Kidney (tissue), 14 donors: Measurements from ENCODE around the gene C13orf46. TPM values are rescaled to one million over a fixed set of nuclear protein-coding genes. Genes with fewer than 3 reads are reported as not detected.

Experiments used
- DNase-seq, 5 donors: peaks; one replicate each; pipeline ENCODE4 v3.0.0-alpha.2; 2013 to 2020
- FAIRE-seq: peaks from 2 replicates; lab custom pipeline; 2012; peaks lifted over from hg19 to GRCh38; lab: Jason Lieb, UNC
- H3K27ac ChIP-seq, 2 donors: one replicate each; pipeline ENCODE4 v1.7.0; 2013; ENCODE audit warnings: low read depth in 2 of 2, low read length in 2 of 2, inconsistent platforms in 1 of 2
- H3K27me3 ChIP-seq: one replicate; pipeline ENCODE4 v1.7.1; 2013; ENCODE audit warnings: low read length, inconsistent platforms; ENCODE audit not compliant: control insufficient read depth, insufficient read depth
- H3K36me3 ChIP-seq, 3 donors: one replicate each; pipeline versions ENCODE4 v1.7.0 to v1.7.1; 2013; ENCODE audit warnings: low read length in 3 of 3, control low read depth in 1 of 3, inconsistent platforms in 1 of 3; ENCODE audit not compliant: insufficient read depth in 3 of 3, control insufficient read depth in 2 of 3
- H3K4me1 ChIP-seq, 3 donors: one replicate each; pipeline versions ENCODE4 v1.7.0 to v1.7.1; 2013; ENCODE audit warnings: low read length in 3 of 3, inconsistent platforms in 1 of 3, low read depth in 1 of 3; ENCODE audit not compliant: control insufficient read depth in 2 of 3, insufficient read depth in 2 of 3
- H3K4me3 ChIP-seq, 3 donors: one replicate each; pipeline versions ENCODE4 v1.7.0 to v1.8.1; 2013; ENCODE audit warnings: low read length in 3 of 3, control low read depth in 1 of 3, inconsistent platforms in 1 of 3
- H3K9ac ChIP-seq, 3 donors: one replicate each; pipeline versions ENCODE4 v1.7.0 to v1.7.1; 2013; ENCODE audit warnings: low read length in 3 of 3, control low read depth in 1 of 3, inconsistent platforms in 1 of 3
- H3K9me3 ChIP-seq, 3 donors: one replicate each; pipeline versions ENCODE4 v1.7.0 to v1.7.1; 2013; ENCODE audit warnings: low read length in 3 of 3, control low read depth in 1 of 3, inconsistent platforms in 1 of 3; ENCODE audit not compliant: control insufficient read depth in 2 of 3, insufficient read depth in 1 of 3
- intact Hi-C: fragments of 100-400 bp; cut with DNase I; formaldehyde crosslinking; loops from one replicate; pipeline ENCODE4 v1.11.1; 2022
- polyA plus RNA-seq: library from polyadenylated mRNA; stranded (reverse); fragments of 350-450 nt; fragmentation: Illumina TruSeq; extraction: RNeasy Lipid Tissue Mini Kit (QIAGEN cat#74804); gene quantifications from one replicate; pipeline ENCODE4 v1.2.3, GENCODE V29; 2014; ENCODE audit warnings: low read depth, low replicate concordance; ENCODE audit not compliant: insufficient read depth
- total RNA-seq: library from RNA; stranded (reverse); fragmentation: NEBNext Ultra II Directional; extraction: Animal tissue kit (Norgen Biotek cat#: 25700); gene quantifications from one replicate; pipeline ENCODE4 v1.2.1, GENCODE V29; 2021
- TF ChIP-seq, protein P1 (sequence below): IDR thresholded peaks from 3 replicates; pipeline ENCODE4 v1.5.1; 2012; ENCODE audit warnings: mild to moderate bottlenecking, moderate library complexity, borderline replicate concordance; ENCODE audit not compliant: insufficient read depth; ENCODE audit errors: extremely low read depth
- donor health status: control.
- donor health status: control.
- donor health status: control.
- donor health status: control.
- donor health status: control.
- donor health status: DM: yes; HTN: yes; CAD: no.
- donor health status: Normal renal cell carcinoma (clear cell type).

Gene C13orf46
- total and polyA plus RNA-seq, 2 donors from 2014 or later = 1.1 TPM; not detected in 1

DNA sequence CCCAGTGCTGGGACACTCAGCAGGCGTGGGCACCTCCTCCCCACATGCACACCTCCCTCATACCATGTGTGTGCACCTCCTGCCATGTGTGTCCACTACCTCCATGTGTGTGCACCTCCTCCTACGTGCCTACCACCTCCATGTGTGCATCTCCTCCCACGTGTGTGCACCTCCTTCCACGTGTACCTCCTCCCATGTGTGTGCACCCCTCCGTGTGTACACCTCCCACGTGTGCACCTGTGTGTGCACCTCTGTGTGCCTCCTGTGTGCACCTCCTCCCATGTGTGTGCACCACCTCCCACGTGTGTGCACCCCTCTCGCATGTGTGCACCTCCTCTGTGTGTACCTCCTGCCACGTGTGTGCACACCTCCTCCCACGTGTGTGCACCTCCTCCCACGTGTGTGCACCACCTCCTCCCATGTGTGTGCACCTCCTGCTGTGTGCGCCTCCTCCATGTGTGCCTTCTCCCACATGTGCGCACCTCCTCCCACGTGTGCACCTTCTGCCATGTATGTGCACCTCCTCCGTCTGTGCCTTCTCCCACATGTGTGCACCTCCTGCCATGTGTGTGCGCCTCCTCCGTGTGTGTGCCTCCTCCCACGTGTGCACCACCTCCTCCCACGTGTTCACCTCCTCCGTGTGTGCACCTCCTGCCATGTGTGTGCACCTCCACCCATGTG, 6.1 kb upstream of the C13orf46 start:
- H3K9ac ChIP-seq = no peak overlapping the region
- H3K4me3 ChIP-seq = no peak overlapping the region
- H3K27me3 ChIP-seq = no peaks in the 10 kb centered on the region
- no peak overlapping the region for H3K27ac ChIP-seq
- peaks cover 0 to 3% (median 0%) of the 10 kb centered on the region in 3 donors for H3K36me3 ChIP-seq
- no peaks in the 10 kb centered on the region for H3K9me3 ChIP-seq
- FAIRE-seq (no peak), DNase-seq (peak in 1 of 5 donors; percentile 60)
- H3K4me1 ChIP-seq = peaks cover 0 to 4% (median 0%) of the 10 kb centered on the region in 3 donors
- intact Hi-C loops = no loop called here
- TF ChIP-seq, protein P1, sequence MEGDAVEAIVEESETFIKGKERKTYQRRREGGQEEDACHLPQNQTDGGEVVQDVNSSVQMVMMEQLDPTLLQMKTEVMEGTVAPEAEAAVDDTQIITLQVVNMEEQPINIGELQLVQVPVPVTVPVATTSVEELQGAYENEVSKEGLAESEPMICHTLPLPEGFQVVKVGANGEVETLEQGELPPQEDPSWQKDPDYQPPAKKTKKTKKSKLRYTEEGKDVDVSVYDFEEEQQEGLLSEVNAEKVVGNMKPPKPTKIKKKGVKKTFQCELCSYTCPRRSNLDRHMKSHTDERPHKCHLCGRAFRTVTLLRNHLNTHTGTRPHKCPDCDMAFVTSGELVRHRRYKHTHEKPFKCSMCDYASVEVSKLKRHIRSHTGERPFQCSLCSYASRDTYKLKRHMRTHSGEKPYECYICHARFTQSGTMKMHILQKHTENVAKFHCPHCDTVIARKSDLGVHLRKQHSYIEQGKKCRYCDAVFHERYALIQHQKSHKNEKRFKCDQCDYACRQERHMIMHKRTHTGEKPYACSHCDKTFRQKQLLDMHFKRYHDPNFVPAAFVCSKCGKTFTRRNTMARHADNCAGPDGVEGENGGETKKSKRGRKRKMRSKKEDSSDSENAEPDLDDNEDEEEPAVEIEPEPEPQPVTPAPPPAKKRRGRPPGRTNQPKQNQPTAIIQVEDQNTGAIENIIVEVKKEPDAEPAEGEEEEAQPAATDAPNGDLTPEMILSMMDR = no peak

DNA sequence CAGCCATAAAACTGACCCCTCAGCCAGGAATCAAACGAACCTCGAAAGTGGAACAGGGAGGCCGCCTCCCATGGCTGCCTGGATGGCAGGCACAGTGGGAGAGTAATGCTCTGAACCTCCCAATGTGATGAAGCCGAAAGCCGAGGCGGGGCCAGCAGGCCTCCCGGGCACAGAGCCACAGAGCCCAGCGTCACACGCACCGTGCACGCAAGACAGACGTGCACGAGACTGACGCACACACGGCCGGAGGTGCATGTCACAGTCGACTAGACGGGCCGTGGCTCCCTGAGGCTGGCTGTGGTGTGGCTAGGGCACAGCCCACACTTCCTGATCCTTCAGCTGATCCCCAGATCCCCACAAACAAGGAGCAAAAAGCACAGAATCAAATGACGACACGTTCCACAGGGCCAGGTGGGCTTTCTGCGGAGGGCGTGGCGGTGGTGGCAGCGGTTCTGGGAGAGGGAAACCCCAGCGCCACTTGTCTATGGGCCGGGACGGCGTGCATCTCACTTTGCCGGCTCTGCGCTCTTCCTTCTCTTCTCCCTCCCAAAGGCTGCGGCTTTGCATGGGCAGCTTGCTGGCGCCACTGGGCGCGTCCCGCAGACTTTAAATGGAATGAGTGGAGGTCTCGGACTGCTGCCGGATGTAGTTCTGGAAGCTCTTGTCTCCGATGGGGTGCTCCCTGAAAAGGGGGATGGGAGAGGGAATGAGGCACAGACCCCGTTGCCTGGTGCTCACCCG, 5.0 kb upstream of the C13orf46 start:
- Histone ChIP-seq H3K4me3 (no peak overlapping the region), H3K9me3 (no peaks in the 10 kb centered on the region), H3K36me3 (peaks cover 0 to 3% (median 0%) of the 10 kb centered on the region in 3 donors), H3K27ac (no peak overlapping the region), H3K27me3 (no peaks in the 10 kb centered on the region), H3K4me1 (peaks cover 0 to 4% (median 0%) of the 10 kb centered on the region in 3 donors), H3K9ac (no peak overlapping the region)
- DNase-seq (peak in 1 of 5 donors; percentile 70), FAIRE-seq (no peak)
- intact Hi-C loops = no loop called here
- TF ChIP-seq, protein P1 = no peak

DNA sequence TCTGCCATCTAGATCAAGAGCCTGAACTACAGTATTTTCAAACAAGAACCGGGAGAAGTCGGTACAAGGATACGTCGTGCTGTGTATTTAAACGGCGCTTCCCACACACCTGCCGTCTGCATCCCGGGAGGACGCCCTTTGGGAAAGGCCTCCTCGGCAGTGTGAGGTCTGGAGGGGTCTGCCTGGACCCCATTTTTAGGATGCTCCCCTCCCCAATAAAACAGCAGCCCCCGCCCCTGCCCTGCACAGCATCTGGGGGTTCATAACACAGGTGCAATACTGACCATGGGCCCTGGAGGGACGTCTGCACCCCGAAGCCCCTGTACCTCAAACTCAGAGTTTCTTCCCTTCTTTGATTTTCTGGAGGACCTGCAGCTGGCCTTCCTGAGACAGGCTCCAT, 4.1 kb upstream of the C13orf46 start:
- H3K27ac ChIP-seq = no peak overlapping the region
- peaks cover 0 to 4% (median 0%) of the 10 kb centered on the region in 3 donors for H3K4me1 ChIP-seq
- no peak overlapping the region for H3K9ac ChIP-seq
- H3K27me3 ChIP-seq = no peaks in the 10 kb centered on the region
- no peak overlapping the region for H3K4me3 ChIP-seq
- intact Hi-C loops = no loop called here
- H3K36me3 ChIP-seq = peaks cover 0 to 3% (median 0%) of the 10 kb centered on the region in 3 donors
- DNase-seq (peak in 1 of 5 donors; percentile 39), FAIRE-seq (no peak)
- no peaks in the 10 kb centered on the region for H3K9me3 ChIP-seq
- TF ChIP-seq, protein P1 = no peak
